ENCODE data around the gene FEZ2.

DNA sequence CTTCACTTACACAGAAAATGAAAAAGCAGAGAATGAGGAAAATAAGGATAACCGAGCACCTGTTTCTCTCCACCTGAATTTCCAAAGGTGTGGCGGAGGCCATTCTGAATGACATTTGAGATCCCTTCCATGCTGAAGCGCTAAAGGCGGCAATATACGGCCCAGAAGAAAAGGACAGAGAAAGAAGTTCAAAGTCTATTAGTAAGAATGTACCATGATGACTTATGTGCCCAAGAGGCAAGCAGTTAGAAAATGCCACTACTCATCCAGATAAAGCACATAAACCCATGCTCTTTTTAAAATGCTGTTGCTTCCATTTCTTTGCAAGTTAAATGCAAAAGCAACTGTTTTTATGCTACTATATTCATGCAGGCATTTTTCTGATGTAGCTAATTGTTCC lies 37.2 kb downstream of the FEZ2 start:
- TF ChIP-seq, protein P1, sequence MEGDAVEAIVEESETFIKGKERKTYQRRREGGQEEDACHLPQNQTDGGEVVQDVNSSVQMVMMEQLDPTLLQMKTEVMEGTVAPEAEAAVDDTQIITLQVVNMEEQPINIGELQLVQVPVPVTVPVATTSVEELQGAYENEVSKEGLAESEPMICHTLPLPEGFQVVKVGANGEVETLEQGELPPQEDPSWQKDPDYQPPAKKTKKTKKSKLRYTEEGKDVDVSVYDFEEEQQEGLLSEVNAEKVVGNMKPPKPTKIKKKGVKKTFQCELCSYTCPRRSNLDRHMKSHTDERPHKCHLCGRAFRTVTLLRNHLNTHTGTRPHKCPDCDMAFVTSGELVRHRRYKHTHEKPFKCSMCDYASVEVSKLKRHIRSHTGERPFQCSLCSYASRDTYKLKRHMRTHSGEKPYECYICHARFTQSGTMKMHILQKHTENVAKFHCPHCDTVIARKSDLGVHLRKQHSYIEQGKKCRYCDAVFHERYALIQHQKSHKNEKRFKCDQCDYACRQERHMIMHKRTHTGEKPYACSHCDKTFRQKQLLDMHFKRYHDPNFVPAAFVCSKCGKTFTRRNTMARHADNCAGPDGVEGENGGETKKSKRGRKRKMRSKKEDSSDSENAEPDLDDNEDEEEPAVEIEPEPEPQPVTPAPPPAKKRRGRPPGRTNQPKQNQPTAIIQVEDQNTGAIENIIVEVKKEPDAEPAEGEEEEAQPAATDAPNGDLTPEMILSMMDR (IDR thresholded peaks at IDR 0.05) = no peak
- no peak for TF ChIP-seq POLR2A (IDR thresholded peaks at IDR 0.05)

Data from testis (tissue), 2 donors.